Fibroblast of villous mesenchyme (primary cell): Measurements from ENCODE around the gene RNF44. TPM values are rescaled to one million over a fixed set of nuclear protein-coding genes. Genes with fewer than 3 reads are reported as not detected.

Source experiments
- DNase-seq: peaks from one replicate; pipeline ENCODE4 v3.0.0-alpha.2; 2010; ENCODE audit warnings: low read depth
- H3K4me3 ChIP-seq: 2 replicates; pipeline ENCODE4 v1.5.1; 2011; ENCODE audit warnings: low read depth, mild to moderate bottlenecking, low read length
- total RNA-seq: library from RNA; depleted of rRNA; stranded (reverse); fragments of >200 nt; gene quantifications from 2 replicates; pipeline ENCODE4 v1.2.3, GENCODE V29; 2012
- TF ChIP-seq, protein P1 (sequence below): IDR thresholded peaks from 2 replicates; pipeline ENCODE4 v1.5.1; 2012; ENCODE audit warnings: low read depth, mild to moderate bottlenecking, low read length; ENCODE audit not compliant: insufficient read depth

Gene RNF44
- total RNA-seq, 1 donor: 4.3 TPM

DNA sequence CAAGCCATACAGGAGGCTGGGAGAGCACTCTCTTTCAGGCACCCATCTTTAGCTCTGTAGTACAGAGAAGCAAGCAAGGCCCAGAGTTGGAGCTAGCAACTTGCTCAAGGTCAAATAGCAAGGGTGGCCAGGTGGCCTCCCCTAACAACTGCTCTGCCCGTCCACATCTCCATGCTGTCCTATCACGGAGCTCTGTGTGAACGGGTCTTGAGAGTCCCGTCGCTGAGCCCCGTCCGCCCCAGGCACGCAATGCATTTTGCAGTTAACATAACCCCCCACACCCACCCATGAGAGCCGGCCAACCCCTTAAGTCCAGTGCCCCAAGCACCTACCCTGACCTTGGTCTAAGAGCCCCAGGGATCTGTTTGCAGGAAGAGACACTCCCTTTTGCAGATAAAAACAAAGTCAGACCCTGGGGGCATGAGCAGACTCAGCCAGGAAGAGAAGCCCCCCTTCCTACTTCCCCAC lies 1.5 kb downstream of the RNF44 start:
- TF ChIP-seq, protein P1, sequence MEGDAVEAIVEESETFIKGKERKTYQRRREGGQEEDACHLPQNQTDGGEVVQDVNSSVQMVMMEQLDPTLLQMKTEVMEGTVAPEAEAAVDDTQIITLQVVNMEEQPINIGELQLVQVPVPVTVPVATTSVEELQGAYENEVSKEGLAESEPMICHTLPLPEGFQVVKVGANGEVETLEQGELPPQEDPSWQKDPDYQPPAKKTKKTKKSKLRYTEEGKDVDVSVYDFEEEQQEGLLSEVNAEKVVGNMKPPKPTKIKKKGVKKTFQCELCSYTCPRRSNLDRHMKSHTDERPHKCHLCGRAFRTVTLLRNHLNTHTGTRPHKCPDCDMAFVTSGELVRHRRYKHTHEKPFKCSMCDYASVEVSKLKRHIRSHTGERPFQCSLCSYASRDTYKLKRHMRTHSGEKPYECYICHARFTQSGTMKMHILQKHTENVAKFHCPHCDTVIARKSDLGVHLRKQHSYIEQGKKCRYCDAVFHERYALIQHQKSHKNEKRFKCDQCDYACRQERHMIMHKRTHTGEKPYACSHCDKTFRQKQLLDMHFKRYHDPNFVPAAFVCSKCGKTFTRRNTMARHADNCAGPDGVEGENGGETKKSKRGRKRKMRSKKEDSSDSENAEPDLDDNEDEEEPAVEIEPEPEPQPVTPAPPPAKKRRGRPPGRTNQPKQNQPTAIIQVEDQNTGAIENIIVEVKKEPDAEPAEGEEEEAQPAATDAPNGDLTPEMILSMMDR: no peak
- H3K4me3 ChIP-seq: peak overlapping the region; percentile 99
- DNase-seq: no peak

DNA sequence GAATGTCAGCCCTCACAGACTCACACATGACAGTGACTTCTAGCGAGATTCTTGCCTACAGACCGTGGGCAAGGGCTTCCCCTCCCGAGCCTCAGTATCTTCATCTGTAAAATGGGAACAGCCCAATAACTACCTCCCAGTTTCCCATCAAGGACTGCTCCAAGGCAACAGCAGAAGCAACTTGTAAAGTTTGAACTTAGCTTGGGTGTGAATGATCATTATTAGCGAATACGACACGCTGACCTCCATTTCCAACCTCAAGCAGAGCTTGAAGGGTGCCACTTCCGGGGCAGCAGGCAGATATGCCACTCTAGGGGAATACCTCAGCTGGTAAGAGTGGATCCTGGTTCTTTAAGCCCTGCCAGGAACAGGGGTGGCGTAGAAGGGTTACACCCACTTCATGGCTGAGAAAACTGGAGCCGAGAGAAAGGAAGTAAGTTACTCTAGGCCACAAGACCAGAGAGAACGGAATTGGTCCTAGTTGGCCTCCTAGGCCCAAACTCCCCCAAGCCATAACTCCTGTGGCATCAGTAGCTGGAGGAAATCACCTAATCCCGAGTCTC lies 2.0 kb downstream of the RNF44 start:
- TF ChIP-seq, protein P1: no peak
- no peak for DNase-seq

DNA sequence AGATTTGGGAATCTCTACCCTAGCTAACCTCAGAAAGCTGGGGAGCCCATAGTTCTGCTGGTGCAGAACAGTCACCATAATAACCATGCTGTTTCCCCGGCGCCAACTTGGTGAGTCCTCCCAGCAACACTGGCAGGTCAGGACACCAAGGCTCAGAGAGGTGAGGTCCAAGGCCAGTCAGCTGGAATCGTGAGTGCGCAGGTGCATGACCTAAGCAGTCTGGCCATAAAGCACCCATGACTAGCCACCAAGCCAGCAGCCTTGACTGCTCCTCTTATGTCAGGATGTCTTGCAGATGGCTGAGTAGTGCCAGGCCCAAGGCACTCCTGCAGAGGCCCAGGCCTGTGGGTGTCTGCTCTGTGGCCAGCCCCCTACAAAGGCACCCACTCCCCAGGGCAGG lies 2.6 kb downstream of the RNF44 start:
- H3K4me3 ChIP-seq: no peak overlapping the region
- DNase-seq: no peak
- TF ChIP-seq, protein P1: no peak

More for the DNA sequence above, 2.0 kb downstream of the RNF44 start:
- H3K4me3 ChIP-seq: peak overlapping the region; percentile 99

DNA sequence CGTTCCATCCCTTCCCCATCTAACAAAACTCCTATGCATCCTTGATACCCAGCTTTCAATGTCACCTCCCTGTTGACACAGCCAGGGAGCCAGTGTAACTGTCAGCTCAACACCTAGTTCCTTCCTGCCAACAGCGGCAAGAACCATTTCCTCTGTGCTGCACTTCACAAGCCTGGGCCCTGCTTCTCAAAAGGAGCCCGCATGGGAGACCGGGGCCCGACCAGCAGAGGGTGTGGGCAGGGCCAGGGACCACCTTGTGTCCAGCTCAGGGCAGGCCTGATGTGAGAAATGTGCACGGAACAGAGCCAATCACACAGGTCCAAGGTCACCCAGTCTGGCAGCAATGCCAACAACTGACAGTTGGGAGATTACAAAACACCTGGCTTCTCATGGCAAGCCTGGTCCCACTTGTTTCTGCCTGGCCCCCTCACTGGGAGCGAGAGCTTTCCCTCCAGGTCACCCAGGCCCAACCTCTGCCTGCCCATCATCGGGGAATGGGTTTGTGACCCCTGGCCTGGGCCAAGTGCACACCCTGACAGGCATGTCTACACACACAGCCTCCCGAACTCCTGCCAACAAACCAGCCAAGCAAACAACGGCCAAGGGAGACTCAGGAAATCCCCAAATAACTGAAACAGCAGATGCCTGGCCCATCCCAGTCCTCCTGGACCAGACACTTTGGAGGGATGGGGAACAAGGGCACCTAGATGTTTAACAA lies 3.1 kb downstream of the RNF44 start:
- DNase-seq: no peak
- no peak overlapping the region for H3K4me3 ChIP-seq
- TF ChIP-seq, protein P1: no peak

DNA sequence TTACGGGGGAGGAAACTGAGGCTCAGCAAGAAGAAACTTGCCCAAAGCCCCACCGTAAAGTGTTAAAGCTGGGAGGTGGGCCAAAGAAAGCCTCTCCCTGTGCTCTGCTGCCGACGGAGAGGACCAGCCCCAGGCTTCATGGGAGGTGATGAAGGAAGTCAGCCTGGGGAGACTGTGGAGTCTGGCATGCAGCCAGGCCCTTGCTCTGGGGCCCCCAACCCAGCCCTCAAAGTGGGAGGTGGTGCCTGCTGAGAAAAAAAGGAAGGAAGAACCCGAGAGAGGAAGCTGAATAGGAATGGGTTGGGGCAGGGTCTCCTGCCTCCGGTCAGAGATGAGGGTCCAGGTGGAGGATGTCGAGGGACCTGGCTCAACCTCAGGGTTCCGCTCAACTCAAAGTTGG lies 3.8 kb downstream of the RNF44 start:
- TF ChIP-seq, protein P1: no peak
- no peak for DNase-seq
- H3K4me3 ChIP-seq: no peak overlapping the region

DNA sequence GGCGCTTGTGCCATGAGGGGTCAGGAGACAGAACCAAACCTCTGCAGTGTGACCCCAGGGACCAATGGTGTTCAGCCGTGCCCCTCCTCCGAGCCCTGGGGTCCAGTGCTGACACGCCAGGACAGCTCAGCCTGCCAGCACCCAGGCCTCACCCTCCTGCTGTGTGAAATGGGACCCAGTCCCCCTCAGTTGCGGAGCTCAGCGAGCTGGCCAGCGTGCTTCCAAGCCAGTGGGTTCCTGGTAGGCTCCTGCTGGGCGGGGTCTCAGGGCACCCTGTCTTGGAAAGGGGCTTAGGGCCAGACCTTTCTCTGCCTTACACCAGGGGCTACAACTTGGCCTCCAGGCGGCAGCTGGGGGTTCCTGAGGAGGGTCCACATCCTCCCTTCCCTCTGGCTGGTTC lies 4.4 kb downstream of the RNF44 start:
- DNase-seq: no peak
- H3K4me3 ChIP-seq: no peak overlapping the region
- TF ChIP-seq, protein P1: no peak
